Upper lobe of left lung (tissue), 6 donors: Measurements from ENCODE around the gene SP7. TPM values are rescaled to one million over a fixed set of nuclear protein-coding genes. Genes with fewer than 3 reads are reported as not detected.
A peak's percentile ranks its signal among the peaks of the same experiment; 100 is the strongest.
"Not testable (repeated sequence)": the region's sequence is repeated elsewhere in the genome, so short reads cannot be mapped to it uniquely, and the experiment has no call there.

Experiments
- ATAC-seq, 2 donors: fragments of 200-7000 bp; cut with Tn5 transposase; one replicate each; pipeline ENCODE4 v1.9.1; 2022; ENCODE audit warnings: mild to moderate bottlenecking in 2 of 2, moderate library complexity in 2 of 2; ENCODE audit not compliant: low FRiP score in 2 of 2
- DNase-seq, 2 donors: peaks; one replicate each; pipeline ENCODE4 v3.0.0-alpha.2; 2019 to 2020
- H3K27ac ChIP-seq, 4 donors: fragments of 200-600 bp; sonication (generic); one replicate each; pipeline ENCODE4 v1.5.1; 2016 to 2019
- H3K27me3 ChIP-seq, 4 donors: fragments of 200-600 bp; sonication (generic); one replicate each; pipeline ENCODE4 v1.5.1; 2017 to 2019
- H3K36me3 ChIP-seq, 4 donors: fragments of 200-600 bp; sonication (generic); one replicate each; pipeline ENCODE4 v1.5.1; 2016 to 2019
- H3K4me1 ChIP-seq, 4 donors: fragments of 200-600 bp; sonication (generic); one replicate each; pipeline ENCODE4 v1.5.1; 2018 to 2019
- H3K4me3 ChIP-seq, 4 donors: fragments of 200-600 bp; sonication (generic); one replicate each; pipeline ENCODE4 v1.5.1; 2017 to 2019; ENCODE audit warnings: mild to moderate bottlenecking in 2 of 4, moderate library complexity in 1 of 4
- H3K9me3 ChIP-seq, 4 donors: fragments of 200-600 bp; sonication (generic); one replicate each; pipeline ENCODE4 v1.5.1; 2018 to 2019
- EP300 ChIP-seq, 4 donors: sonication (generic); formaldehyde crosslinking; IDR thresholded peaks; one replicate each; pipeline ENCODE4 v1.5.1; 2017; ENCODE audit warnings: antibody characterized with exemption in 4 of 4, control low read depth in 2 of 4
- POLR2A ChIP-seq, 4 donors: fragments of 450-650 bp; IDR thresholded peaks; one replicate each; pipeline ENCODE4 v1.5.1; 2016 to 2017; ENCODE audit warnings: antibody characterized with exemption in 4 of 4, mild to moderate bottlenecking in 2 of 4
- POLR2AphosphoS5 ChIP-seq, 2 donors: sonication (generic); formaldehyde crosslinking; IDR thresholded peaks; one replicate each; pipeline ENCODE4 v1.5.1; 2017; ENCODE audit warnings: antibody characterized with exemption in 2 of 2
- WGBS, 2 donors: methylation state at CpG; one replicate each; pipeline ENCODE4 v1.1.5; 2017 to 2018; 5-methylcytosine and 5-hydroxymethylcytosine counted together
- total RNA-seq, 6 donors: library from RNA; depleted of rRNA in 4 of 6; stranded (reverse); fragments of >200 nt in 4 of 6; gene quantifications; one replicate each; pipeline versions ENCODE4 v1.1.0 to v1.2.1, GENCODE V29; 2016 to 2021
- TF ChIP-seq, protein P1 (sequence below), 6 experiments: fragments of 450-650 bp in 4 of 6; fragments of 200-600 bp in 2 of 6; sonication (generic) in 2 of 6; IDR thresholded peaks; one replicate each; pipeline ENCODE4 v1.5.1; 2016 to 2019; ENCODE audit warnings: antibody characterized with exemption in 6 of 6
- donor health status: DM: no; HTN: no; CAD: no; lungs with moderate emphysema.
- donor health status: DM: no; HTN: yes; CAD: no; lungs with severe emphysema.

The SP7 gene
- total RNA-seq, 6 donors from 2014 or later = not detected

DNA sequence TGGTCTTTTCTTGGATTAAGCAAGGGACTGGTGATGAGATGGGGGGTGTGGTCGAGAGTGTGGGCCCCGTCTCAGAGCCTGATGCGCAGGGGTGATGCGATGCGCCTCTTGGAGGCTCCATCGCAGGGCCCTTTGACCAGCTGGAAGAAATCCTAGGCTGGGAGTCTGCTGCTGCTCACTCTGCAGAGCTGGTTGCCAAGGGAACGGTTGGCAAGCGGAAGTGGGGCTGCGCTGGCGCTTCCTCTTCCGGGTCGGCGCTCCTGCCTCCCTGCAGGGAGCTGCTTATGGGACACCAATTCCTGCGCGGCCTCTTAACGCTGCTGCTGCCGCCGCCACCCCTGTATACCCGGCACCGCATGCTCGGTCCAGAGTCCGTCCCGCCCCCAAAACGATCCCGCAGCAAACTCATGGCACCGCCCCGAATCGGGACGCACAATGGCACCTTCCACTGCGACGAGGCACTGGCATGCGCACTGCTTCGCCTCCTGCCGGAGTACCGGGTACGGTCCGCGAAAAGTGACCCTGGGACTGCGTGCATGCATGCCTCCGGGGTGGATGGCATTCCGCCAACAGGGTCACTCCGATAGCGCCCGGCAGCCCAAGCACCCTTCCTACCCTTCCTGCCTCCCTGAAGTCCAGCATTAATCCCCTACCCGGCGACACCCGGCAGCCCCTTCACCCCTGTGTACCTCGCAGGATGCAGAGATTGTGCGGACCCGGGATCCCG, 36.5 kb downstream of the SP7 start, which contains the start of gene MYG1:
MYG1 (plus strand) TSS at position 242 of the 727 bp plus-strand sequence; CDS start at position 285, 43 bp downstream.
- DNase-seq (peak; percentile 91 to 96), ATAC-seq (peak; percentile 89 to 90)
- WGBS, 2 donors = 0 to 3% methylated on average over 16 to 41 of the region's 51 CpGs
- H3K27ac ChIP-seq = peak within 1 kb of the TSS; percentile 65 to 92 (median 82)
- H3K4me1 ChIP-seq = peaks cover 49 to 75% (median 51%) of the 10 kb centered on the region in 4 donors
- H3K36me3 ChIP-seq = peaks cover 4 to 44% (median 19%) of the 10 kb centered on the region in 4 donors
- no peaks in the 10 kb centered on the region for H3K27me3 ChIP-seq
- peak within 1 kb of the TSS; percentile 74 to 84 (median 82) for H3K4me3 ChIP-seq
- TF ChIP-seq EP300 (IDR thresholded peaks at IDR 0.05) = peak in 1 of 4 donors; percentile 38
- peak; percentile 16 to 82 (median 20) for TF ChIP-seq POLR2A (IDR thresholded peaks at IDR 0.05)
- TF ChIP-seq, protein P1, sequence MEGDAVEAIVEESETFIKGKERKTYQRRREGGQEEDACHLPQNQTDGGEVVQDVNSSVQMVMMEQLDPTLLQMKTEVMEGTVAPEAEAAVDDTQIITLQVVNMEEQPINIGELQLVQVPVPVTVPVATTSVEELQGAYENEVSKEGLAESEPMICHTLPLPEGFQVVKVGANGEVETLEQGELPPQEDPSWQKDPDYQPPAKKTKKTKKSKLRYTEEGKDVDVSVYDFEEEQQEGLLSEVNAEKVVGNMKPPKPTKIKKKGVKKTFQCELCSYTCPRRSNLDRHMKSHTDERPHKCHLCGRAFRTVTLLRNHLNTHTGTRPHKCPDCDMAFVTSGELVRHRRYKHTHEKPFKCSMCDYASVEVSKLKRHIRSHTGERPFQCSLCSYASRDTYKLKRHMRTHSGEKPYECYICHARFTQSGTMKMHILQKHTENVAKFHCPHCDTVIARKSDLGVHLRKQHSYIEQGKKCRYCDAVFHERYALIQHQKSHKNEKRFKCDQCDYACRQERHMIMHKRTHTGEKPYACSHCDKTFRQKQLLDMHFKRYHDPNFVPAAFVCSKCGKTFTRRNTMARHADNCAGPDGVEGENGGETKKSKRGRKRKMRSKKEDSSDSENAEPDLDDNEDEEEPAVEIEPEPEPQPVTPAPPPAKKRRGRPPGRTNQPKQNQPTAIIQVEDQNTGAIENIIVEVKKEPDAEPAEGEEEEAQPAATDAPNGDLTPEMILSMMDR (IDR thresholded peaks at IDR 0.05) = peak in 3 of 6 experiments; percentile 46 to 58 (median 50)
- TF ChIP-seq POLR2AphosphoS5 (IDR thresholded peaks at IDR 0.05) = peak; percentile 65 to 85
- H3K9me3 ChIP-seq = no peaks in the 10 kb centered on the region

DNA sequence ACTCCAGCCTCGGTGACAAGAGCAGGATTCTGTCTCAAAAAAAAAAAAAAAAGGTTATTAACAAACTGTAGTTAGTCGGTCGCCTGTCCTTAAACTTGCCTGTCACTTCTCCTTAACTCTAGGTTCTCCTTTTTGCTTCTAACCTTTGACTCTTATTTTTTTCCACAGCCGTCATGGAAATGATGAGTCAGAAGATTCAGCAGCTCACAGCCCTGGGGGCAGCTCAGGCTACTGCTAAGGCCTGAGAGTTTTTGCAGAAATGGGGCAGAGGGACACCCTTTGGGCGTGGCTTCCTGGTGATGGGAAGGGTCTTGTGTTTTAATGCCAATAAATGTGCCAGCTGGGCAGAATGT, 37.1 kb downstream of the SP7 start:
- 56 to 63% methylated on average over 5 of the region's 5 CpGs for WGBS, 2 donors
- DNase-seq (peak in 1 of 2 donors; percentile 34), ATAC-seq (peak; percentile 50 to 53)
- Histone ChIP-seq H3K36me3 (peaks cover 4 to 41% (median 17%) of the 10 kb centered on the region in 4 donors), H3K4me3 (peak overlapping the region in 3 of 4 donors; percentile 74 to 84 (median 83)), H3K27me3 (no peaks in the 10 kb centered on the region), H3K27ac (peak overlapping the region; percentile 65 to 92 (median 82)), H3K9me3 (no peaks in the 10 kb centered on the region), H3K4me1 (peaks cover 50 to 77% (median 52%) of the 10 kb centered on the region in 4 donors)
- TF ChIP-seq POLR2AphosphoS5 (IDR thresholded peaks at IDR 0.05) (no peak), EP300 (IDR thresholded peaks at IDR 0.05) (peak in 1 of 4 donors; percentile 76), POLR2A (IDR thresholded peaks at IDR 0.05) (no peak)
- TF ChIP-seq, protein P1 (IDR thresholded peaks at IDR 0.05) = no peak

DNA sequence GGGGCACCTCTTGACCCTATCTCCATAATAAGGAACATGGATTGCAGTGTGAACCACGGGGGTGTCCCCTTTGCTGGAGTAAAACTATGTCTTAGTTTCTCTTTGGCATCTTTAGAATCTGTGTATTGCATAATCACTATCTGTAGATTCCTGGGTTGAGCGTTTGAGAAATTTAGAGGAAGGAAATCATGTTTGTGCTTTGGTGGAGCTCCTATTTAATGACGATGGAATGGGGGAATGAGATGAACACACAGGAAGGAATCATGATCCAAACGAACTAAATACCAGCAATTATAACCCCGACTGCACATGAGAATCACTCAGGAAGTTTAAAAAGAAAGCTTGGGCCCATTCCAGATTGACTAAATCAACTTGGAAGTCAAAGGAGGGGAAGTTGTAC, 38.0 kb downstream of the SP7 start:
- H3K4me3 ChIP-seq = no peak overlapping the region
- DNase-seq = no peak
- WGBS, 2 donors = 21 to 38% methylated on average over 5 of the region's 5 CpGs
- H3K36me3 ChIP-seq = peaks cover 0 to 34% (median 15%) of the 10 kb centered on the region in 4 donors
- TF ChIP-seq POLR2A (IDR thresholded peaks at IDR 0.05) (no peak), EP300 (IDR thresholded peaks at IDR 0.05) (no peak), POLR2AphosphoS5 (IDR thresholded peaks at IDR 0.05) (no peak)
- TF ChIP-seq, protein P1 (IDR thresholded peaks at IDR 0.05) = no peak
- no peaks in the 10 kb centered on the region for H3K27me3 ChIP-seq
- no peaks in the 10 kb centered on the region for H3K9me3 ChIP-seq
- ATAC-seq = no peak
- peaks cover 50 to 74% (median 52%) of the 10 kb centered on the region in 4 donors for H3K4me1 ChIP-seq
- peak overlapping the region; percentile 65 to 92 (median 82) for H3K27ac ChIP-seq

DNA sequence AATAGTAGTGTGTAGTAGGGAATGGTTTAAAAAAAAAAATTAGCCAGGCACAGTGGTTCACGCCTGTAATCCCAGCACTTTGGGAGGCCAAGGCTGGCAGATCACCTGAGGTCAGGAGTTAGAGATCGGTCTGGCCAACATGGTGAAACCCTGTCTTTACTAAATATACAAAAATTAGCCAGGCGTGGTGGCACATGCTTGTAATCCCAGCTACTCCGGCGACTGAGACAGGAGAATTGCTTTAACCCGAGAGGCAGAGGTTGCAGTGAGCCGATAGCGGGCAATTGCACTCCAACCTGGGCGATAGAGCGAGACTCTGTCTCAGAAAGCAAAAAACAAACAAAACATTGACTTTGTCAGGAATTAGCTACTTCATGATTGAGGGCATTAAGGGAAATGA, 39.0 kb downstream of the SP7 start:
- H3K36me3 ChIP-seq = peaks cover 0 to 25% (median 12%) of the 10 kb centered on the region in 4 donors
- WGBS, 2 donors = 96% methylated on average over 10 of the region's 10 CpGs
- peaks cover 47 to 63% (median 49%) of the 10 kb centered on the region in 4 donors for H3K4me1 ChIP-seq
- not testable (repeated sequence) for DNase-seq, H3K9me3 ChIP-seq, H3K27me3 ChIP-seq, H3K4me3 ChIP-seq, ATAC-seq
- peak overlapping the region in 3 of 4 donors; percentile 57 to 92 (median 86) for H3K27ac ChIP-seq

DNA sequence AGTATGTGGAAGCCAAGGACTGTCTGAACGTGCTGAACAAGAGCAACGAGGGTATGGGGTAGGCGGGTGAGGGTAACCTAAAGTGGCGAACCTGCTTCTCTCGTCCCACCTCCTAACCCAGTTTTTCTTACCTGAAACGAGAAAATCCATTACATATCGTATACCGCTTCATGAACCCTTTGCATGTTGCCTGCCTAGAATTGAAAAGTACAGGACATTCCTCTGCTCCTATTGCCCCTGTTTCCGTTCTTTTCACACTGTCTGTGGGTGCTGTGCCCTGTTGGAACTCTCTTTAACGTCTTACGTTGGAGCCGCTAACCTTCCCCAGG, 40.3 kb downstream of the SP7 start:
- Histone ChIP-seq H3K27ac (peak overlapping the region; percentile 81 to 97 (median 88)), H3K9me3 (no peaks in the 10 kb centered on the region), H3K4me1 (peaks cover 44 to 51% (median 45%) of the 10 kb centered on the region in 4 donors), H3K27me3 (no peaks in the 10 kb centered on the region), H3K4me3 (peak overlapping the region; percentile 48 to 84 (median 72)), H3K36me3 (peaks cover 0 to 14% (median 7%) of the 10 kb centered on the region in 4 donors)
- WGBS, 2 donors = 3 to 4% methylated on average over 12 of the region's 12 CpGs
- ATAC-seq (no peak), DNase-seq (no peak)
- TF ChIP-seq, protein P1 (IDR thresholded peaks at IDR 0.05) = no peak
- TF ChIP-seq EP300 (IDR thresholded peaks at IDR 0.05) (no peak), POLR2AphosphoS5 (IDR thresholded peaks at IDR 0.05) (no peak), POLR2A (IDR thresholded peaks at IDR 0.05) (no peak)
